AG09319 (cell line): Measurements from ENCODE around the gene HAT1.
A peak's percentile ranks its signal among the peaks of the same experiment; 100 is the strongest.
"Not testable (repeated sequence)": the region's sequence is repeated elsewhere in the genome, so short reads cannot be mapped to it uniquely, and the experiment has no call there.

Experiments
- DNase-seq: peaks from one replicate; pipeline ENCODE4 v3.0.0-alpha.2; 2010; ENCODE audit warnings: low read depth; ENCODE audit errors: extremely low read depth
- CTCF ChIP-seq: IDR thresholded peaks from 2 replicates; pipeline ENCODE4 v1.5.1; 2011; ENCODE audit warnings: low read depth, mild to moderate bottlenecking, inconsistent platforms, low read length, moderate library complexity

HAT1 gene

DNA sequence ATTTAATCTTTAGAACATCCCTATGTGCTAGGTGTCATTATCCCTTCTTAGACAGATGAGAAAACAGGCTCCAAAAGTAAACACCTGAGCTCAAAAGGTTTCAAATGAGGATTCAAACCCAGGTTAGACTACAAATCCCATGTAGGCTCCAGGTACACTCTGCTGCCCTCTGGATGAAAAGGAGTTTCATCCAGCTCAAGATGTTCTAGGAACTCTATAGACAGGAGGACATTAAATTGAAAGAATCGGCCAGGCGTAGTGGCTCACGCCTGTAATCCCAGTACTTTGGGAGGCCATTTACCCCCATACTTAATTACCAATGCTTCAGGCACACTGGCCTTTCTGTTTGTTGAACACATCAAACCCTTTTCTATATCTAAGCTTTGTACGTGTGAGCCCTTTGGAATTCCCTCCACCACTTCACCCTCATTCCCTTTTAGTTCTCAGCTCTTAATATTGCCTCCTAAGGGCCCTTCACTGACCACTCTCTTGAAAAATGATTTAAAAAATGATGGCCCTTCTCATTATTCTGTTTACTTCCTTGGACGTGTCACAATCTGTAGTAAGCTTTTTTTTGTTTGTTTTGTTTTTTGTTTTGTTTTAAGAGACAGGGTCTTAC is 38.9 kb upstream of the HAT1 start:
- TF ChIP-seq CTCF = no peak
- no peak for DNase-seq

- DNase-seq = no peak
- no peak for TF ChIP-seq CTCF
These were observed 32.9 kb upstream of the HAT1 start for GRCh38 chr2:171889333-171889732.

- DNase-seq = no peak
- TF ChIP-seq CTCF = no peak
These were observed 32.5 kb upstream of the HAT1 start for GRCh38 chr2:171889808-171890207.

DNA sequence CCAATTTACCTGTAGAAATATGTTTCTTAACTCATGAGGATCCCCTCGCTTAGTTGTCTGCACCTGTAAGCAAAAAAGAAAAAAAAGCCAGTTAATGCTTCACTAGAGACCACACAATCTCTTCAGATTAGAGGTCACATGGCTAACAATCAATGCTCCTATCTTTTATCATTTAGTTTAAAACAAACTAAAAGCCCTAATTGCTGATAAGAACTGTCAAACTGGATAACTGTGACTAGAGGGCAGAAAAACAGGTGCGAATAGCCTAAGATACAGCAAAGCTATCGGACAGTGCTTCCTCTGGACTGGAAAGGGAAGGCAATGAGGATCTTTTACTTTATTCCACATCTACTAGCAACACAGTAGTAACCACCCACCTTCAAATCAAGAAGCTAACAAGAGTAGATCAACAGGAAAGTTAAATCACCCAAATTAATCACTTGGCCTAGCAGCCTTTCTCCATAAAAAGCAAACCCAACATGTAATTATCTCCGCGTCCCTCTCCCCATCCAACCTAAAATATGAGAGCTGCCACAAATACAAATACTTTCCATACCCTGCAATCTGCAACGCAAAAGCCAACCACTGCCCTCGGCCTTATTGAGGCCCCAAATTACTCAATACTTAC is 29.0 kb upstream of the HAT1 start:
- DNase-seq = no peak
- no peak for TF ChIP-seq CTCF

- DNase-seq = peak; percentile 23
- TF ChIP-seq CTCF = no peak
These were observed 28.2 kb upstream of the HAT1 start, which contains the start of gene SLC25A12 for GRCh38 chr2:171893824-171894611. Gene SLC25A12 (minus strand): TSS chr2:171894244. CDS start chr2:171894214, 30 bp downstream.

- no peak for DNase-seq
- no peak for TF ChIP-seq CTCF
These were observed 27.7 kb upstream of the HAT1 start for GRCh38 chr2:171894612-171894947.

DNA sequence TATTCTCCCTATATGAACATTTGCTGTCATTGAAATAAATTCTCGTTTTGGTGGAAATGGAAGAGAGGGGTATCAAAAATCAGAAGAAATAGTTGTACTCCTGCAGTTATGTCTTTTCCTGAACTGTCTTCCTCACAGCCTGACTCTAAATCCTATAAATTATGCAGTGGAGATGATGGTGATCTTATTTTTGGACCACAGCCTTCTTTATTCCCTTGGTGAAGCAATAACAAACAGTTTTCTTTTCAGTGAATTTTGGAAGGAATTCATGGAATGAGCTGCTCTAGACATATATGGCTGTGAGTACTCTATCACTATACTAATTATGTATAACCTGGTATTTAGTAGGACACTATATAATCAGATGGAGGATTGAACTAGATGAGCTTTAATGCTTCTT is 26.5 kb upstream of the HAT1 start:
- DNase-seq = no peak
- TF ChIP-seq CTCF = no peak

DNA sequence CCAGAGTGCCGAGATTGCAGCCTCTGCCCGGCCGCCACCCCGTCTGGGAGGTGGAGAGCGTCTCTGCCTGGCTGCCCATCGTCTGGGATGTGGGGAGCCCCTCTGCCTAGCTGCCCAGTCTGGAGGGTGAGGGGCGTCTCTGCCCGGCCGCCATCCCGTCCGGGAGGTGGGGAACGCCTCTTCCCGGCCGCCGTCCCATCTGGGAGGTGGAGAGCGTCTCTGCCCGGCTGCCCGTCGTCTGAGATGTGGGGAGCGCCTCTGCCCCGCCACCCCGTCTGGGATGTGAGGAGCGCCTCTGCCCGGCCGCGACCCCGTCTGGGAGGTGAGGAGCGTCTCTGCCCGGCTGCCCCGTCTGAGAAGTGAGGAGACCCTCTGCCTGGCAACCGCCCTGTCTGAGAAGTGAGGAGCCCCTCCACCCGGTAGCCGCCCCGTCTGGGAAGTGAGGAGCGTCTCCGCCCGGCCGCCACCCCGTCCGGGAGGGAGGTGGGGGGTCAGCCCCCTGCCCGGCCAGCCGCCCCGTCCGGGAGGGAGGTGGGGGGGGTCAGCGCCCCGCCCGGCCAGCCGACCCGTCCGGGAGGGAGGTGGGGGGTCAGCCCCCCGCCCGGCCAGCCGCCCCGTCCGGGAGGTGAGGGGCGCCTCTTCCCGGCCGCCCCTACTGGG is 22.5 kb upstream of the HAT1 start:
- DNase-seq = not testable (repeated sequence)
